Kidney (tissue), 14 donors: Measurements from ENCODE around the gene LCLAT1. TPM values are rescaled to one million over a fixed set of nuclear protein-coding genes. Genes with fewer than 3 reads are reported as not detected.

Experiments
- DNase-seq, 5 donors: peaks; one replicate each; pipeline ENCODE4 v3.0.0-alpha.2; 2013 to 2020
- FAIRE-seq: peaks from 2 replicates; lab custom pipeline; 2012; peaks lifted over from hg19 to GRCh38; lab: Jason Lieb, UNC
- H3K27ac ChIP-seq, 2 donors: one replicate each; pipeline ENCODE4 v1.7.0; 2013; ENCODE audit warnings: low read depth in 2 of 2, low read length in 2 of 2, inconsistent platforms in 1 of 2
- H3K27me3 ChIP-seq: one replicate; pipeline ENCODE4 v1.7.1; 2013; ENCODE audit warnings: low read length, inconsistent platforms; ENCODE audit not compliant: control insufficient read depth, insufficient read depth
- H3K36me3 ChIP-seq, 3 donors: one replicate each; pipeline versions ENCODE4 v1.7.0 to v1.7.1; 2013; ENCODE audit warnings: low read length in 3 of 3, control low read depth in 1 of 3, inconsistent platforms in 1 of 3; ENCODE audit not compliant: insufficient read depth in 3 of 3, control insufficient read depth in 2 of 3
- H3K4me1 ChIP-seq, 3 donors: one replicate each; pipeline versions ENCODE4 v1.7.0 to v1.7.1; 2013; ENCODE audit warnings: low read length in 3 of 3, inconsistent platforms in 1 of 3, low read depth in 1 of 3; ENCODE audit not compliant: control insufficient read depth in 2 of 3, insufficient read depth in 2 of 3
- H3K4me3 ChIP-seq, 3 donors: one replicate each; pipeline versions ENCODE4 v1.7.0 to v1.8.1; 2013; ENCODE audit warnings: low read length in 3 of 3, control low read depth in 1 of 3, inconsistent platforms in 1 of 3
- H3K9ac ChIP-seq, 3 donors: one replicate each; pipeline versions ENCODE4 v1.7.0 to v1.7.1; 2013; ENCODE audit warnings: low read length in 3 of 3, control low read depth in 1 of 3, inconsistent platforms in 1 of 3
- H3K9me3 ChIP-seq, 3 donors: one replicate each; pipeline versions ENCODE4 v1.7.0 to v1.7.1; 2013; ENCODE audit warnings: low read length in 3 of 3, control low read depth in 1 of 3, inconsistent platforms in 1 of 3; ENCODE audit not compliant: control insufficient read depth in 2 of 3, insufficient read depth in 1 of 3
- intact Hi-C: fragments of 100-400 bp; cut with DNase I; formaldehyde crosslinking; loops from one replicate; pipeline ENCODE4 v1.11.1; 2022
- polyA plus RNA-seq: library from polyadenylated mRNA; stranded (reverse); fragments of 350-450 nt; fragmentation: Illumina TruSeq; extraction: RNeasy Lipid Tissue Mini Kit (QIAGEN cat#74804); gene quantifications from one replicate; pipeline ENCODE4 v1.2.3, GENCODE V29; 2014; ENCODE audit warnings: low read depth, low replicate concordance; ENCODE audit not compliant: insufficient read depth
- total RNA-seq: library from RNA; stranded (reverse); fragmentation: NEBNext Ultra II Directional; extraction: Animal tissue kit (Norgen Biotek cat#: 25700); gene quantifications from one replicate; pipeline ENCODE4 v1.2.1, GENCODE V29; 2021
- TF ChIP-seq, protein P1 (sequence below): IDR thresholded peaks from 3 replicates; pipeline ENCODE4 v1.5.1; 2012; ENCODE audit warnings: mild to moderate bottlenecking, moderate library complexity, borderline replicate concordance; ENCODE audit not compliant: insufficient read depth; ENCODE audit errors: extremely low read depth
- donor health status: control.
- donor health status: control.
- donor health status: control.
- donor health status: control.
- donor health status: control.
- donor health status: DM: yes; HTN: yes; CAD: no.
- donor health status: Normal renal cell carcinoma (clear cell type).

The LCLAT1 gene
- total and polyA plus RNA-seq, 2 donors from 2014 or later = 5.6 to 19.4 TPM

- intact Hi-C loops = no loop called here
- Histone ChIP-seq H3K9me3 (no peaks in the 10 kb centered on the region), H3K9ac (no peak overlapping the region), H3K4me3 (no peak overlapping the region), H3K27ac (no peak overlapping the region), H3K4me1 (no peaks in the 10 kb centered on the region), H3K27me3 (no peaks in the 10 kb centered on the region), H3K36me3 (peaks cover 0 to 7% (median 0%) of the 10 kb centered on the region in 3 donors)
- DNase-seq = no peak
- TF ChIP-seq, protein P1, sequence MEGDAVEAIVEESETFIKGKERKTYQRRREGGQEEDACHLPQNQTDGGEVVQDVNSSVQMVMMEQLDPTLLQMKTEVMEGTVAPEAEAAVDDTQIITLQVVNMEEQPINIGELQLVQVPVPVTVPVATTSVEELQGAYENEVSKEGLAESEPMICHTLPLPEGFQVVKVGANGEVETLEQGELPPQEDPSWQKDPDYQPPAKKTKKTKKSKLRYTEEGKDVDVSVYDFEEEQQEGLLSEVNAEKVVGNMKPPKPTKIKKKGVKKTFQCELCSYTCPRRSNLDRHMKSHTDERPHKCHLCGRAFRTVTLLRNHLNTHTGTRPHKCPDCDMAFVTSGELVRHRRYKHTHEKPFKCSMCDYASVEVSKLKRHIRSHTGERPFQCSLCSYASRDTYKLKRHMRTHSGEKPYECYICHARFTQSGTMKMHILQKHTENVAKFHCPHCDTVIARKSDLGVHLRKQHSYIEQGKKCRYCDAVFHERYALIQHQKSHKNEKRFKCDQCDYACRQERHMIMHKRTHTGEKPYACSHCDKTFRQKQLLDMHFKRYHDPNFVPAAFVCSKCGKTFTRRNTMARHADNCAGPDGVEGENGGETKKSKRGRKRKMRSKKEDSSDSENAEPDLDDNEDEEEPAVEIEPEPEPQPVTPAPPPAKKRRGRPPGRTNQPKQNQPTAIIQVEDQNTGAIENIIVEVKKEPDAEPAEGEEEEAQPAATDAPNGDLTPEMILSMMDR = no peak
- no peak for FAIRE-seq
These were observed 114.3 kb downstream of the LCLAT1 start for GRCh38 chr2:30561349-30561748.

DNA sequence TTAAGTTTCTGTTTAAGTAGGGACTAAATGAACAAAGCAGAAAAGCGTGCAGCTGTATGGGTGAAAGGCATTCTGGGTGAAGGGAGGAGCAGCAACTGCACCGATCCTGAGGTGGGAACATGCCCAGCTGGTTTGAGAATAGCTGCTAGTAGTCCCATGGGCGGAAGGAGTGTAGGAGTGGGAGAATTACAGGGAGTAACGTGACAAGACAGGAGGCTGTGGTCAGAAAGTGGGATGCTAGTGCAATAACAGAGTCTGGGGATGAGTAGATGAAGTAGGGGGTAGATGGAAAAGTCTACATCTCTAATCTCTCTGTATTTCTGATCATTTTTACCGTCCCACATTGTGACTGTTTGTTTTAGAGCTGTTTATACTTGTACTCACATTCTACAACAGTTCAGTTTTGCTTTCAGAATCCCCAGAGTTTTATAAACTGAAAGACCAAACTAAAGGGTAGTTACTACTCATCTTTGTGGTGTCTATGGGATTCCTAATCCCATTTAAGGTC lies 118.9 kb downstream of the LCLAT1 start:
- no peak overlapping the region for H3K27ac ChIP-seq
- intact Hi-C loops = no loop called here
- H3K4me3 ChIP-seq = no peak overlapping the region
- H3K27me3 ChIP-seq = no peaks in the 10 kb centered on the region
- no peak overlapping the region for H3K9ac ChIP-seq
- peaks cover 0 to 18% (median 2%) of the 10 kb centered on the region in 3 donors for H3K36me3 ChIP-seq
- TF ChIP-seq, protein P1 = no peak
- no peaks in the 10 kb centered on the region for H3K9me3 ChIP-seq
- H3K4me1 ChIP-seq = no peaks in the 10 kb centered on the region
- DNase-seq (peak in 1 of 5 donors; percentile 17), FAIRE-seq (no peak)

DNA sequence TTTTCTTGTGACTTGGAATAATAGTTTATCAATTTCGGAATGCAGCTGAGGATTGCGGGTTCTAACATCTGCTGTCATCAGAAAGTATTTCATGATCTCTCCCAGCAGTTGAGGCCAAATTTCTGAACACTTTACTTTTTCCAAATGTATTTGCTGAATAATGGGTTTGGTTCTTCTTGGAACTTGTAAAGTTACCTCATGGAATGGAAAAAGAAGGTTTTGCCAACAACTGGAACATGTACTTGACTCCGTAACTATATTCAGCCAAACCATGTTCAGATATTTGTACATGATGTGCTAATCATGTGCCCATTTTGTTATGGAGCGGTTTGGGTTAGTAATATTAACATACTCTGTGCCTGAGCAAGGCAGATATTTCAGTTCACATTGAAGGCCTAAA lies 119.6 kb downstream of the LCLAT1 start:
- Histone ChIP-seq H3K4me3 (no peak overlapping the region), H3K27me3 (no peaks in the 10 kb centered on the region), H3K9me3 (no peaks in the 10 kb centered on the region), H3K9ac (no peak overlapping the region), H3K27ac (no peak overlapping the region), H3K36me3 (peaks cover 0 to 18% (median 2%) of the 10 kb centered on the region in 3 donors), H3K4me1 (no peaks in the 10 kb centered on the region)
- DNase-seq (no peak), FAIRE-seq (no peak)
- TF ChIP-seq, protein P1 = no peak
- intact Hi-C loops = no loop called here

DNA sequence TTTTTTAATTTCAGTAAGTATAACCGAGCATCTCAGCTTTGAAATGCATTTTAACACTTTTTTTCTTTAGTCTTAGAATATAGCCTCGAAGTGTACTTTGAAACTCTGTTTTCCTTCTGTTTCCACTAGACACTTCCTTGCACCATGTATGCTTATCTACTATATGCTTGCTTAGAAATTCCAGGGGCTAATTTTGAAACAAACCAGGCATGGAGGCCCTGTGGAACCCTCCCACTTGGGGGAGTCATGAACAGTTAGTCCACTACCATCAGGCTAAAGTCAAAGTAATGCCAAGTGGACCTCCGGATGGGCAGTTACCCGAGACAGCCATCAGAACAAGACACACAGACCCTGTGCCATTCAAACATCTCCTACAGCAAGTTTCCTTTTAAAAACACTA lies 120.3 kb downstream of the LCLAT1 start:
- FAIRE-seq (no peak), DNase-seq (no peak)
- H3K27me3 ChIP-seq = no peaks in the 10 kb centered on the region
- H3K9ac ChIP-seq = no peak overlapping the region
- no peak overlapping the region for H3K27ac ChIP-seq
- no peak overlapping the region for H3K4me3 ChIP-seq
- TF ChIP-seq, protein P1 = no peak
- no peaks in the 10 kb centered on the region for H3K4me1 ChIP-seq
- intact Hi-C loops = no loop called here
- peaks cover 0 to 18% (median 2%) of the 10 kb centered on the region in 3 donors for H3K36me3 ChIP-seq
- no peaks in the 10 kb centered on the region for H3K9me3 ChIP-seq
